ENCODE data around the gene GFRA4. TPM values are rescaled to one million over a fixed set of nuclear protein-coding genes. Genes with fewer than 3 reads are reported as not detected.

GFRA4 gene
- total RNA-seq, 1 donor from 2014 or later: not detected

DNA sequence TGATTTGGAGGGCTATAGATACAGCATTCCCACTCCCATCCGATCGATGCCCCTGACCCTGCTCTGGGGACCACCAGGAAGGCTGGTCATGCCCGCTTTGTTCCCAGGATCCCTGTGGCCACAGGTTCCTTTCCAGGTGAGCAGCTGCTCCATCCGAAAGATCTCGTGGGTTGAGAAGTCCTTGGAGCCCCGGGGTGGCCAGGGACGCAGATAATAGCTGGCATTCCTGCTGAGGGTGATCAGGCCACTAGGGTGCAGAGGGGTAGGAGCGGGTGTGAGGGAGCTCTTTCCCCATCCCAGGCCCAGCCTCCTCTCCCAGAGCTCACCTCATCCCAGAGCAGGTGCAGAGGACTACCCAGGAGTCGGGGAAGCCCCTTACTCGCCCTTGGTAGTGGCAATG is 11.2 kb upstream of the GFRA4 start:
- H3K27me3 Mint-ChIP-seq (ENCODE audit: unreplicated experiment): peaks cover 23% of the 10 kb centered on the region
- TF ChIP-seq, protein P1, sequence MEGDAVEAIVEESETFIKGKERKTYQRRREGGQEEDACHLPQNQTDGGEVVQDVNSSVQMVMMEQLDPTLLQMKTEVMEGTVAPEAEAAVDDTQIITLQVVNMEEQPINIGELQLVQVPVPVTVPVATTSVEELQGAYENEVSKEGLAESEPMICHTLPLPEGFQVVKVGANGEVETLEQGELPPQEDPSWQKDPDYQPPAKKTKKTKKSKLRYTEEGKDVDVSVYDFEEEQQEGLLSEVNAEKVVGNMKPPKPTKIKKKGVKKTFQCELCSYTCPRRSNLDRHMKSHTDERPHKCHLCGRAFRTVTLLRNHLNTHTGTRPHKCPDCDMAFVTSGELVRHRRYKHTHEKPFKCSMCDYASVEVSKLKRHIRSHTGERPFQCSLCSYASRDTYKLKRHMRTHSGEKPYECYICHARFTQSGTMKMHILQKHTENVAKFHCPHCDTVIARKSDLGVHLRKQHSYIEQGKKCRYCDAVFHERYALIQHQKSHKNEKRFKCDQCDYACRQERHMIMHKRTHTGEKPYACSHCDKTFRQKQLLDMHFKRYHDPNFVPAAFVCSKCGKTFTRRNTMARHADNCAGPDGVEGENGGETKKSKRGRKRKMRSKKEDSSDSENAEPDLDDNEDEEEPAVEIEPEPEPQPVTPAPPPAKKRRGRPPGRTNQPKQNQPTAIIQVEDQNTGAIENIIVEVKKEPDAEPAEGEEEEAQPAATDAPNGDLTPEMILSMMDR (IDR thresholded peaks at IDR 0.05; ENCODE audit: unreplicated experiment): no peak
- no peak overlapping the region for H3K27ac Mint-ChIP-seq (ENCODE audit: unreplicated experiment)

DNA sequence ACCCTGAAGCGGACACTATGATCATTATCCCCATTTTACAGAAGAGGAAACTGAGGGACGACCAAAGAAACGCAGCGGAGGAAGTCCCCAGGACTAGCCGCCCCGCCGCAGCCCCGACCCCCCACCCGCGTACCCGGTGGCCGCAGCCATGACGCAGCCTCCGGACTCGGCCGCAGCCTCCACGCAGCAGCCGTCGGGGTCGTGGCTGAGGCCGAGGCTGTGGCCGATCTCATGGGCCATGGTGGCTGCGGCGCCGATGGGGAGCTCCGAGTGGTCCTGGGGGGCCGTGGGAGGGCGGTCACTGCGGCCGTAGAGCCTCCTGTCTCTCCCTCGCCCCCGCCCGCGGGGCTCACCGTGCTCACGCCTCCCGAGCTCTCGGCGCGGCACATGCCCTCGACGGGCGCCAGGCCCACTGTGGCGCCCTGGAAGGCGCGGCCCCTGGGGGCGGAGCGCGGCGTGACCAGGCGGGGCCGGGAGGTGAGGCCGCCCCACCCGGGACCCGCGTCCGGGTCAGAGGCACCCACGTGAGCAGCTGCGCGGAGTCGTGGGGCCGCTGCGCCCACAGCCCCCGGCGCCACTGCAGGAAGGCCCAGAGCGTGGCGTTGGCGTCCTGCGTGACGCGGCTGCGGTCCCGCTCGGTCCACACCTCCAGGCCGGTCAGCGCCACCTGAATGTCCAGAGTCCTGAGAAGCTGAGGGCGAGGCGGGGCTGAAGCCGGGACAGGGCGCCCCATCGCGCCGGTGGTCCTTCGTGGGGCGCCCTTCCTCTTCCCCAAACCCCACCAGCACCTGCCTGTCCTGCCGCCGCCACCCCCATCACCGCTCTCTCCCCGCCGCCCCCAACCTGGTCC is 10.2 kb upstream of the GFRA4 start:
- peaks cover 20% of the 10 kb centered on the region for H3K27me3 Mint-ChIP-seq (ENCODE audit: unreplicated experiment)
- no peak for DNase-seq (ENCODE audit: low spot score)

More for the DNA sequence above, 11.2 kb upstream of the GFRA4 start:
- DNase-seq (ENCODE audit: low spot score): no peak
- no peaks in the 10 kb centered on the region for H3K9me3 Mint-ChIP-seq (ENCODE audit: unreplicated experiment)
- peaks cover 7% of the 10 kb centered on the region for H3K4me1 Mint-ChIP-seq (ENCODE audit: unreplicated experiment)
- H3K36me3 Mint-ChIP-seq (ENCODE audit: low read depth, unreplicated experiment): no peaks in the 10 kb centered on the region
- no peak overlapping the region for H3K4me3 Mint-ChIP-seq (ENCODE audit: unreplicated experiment)

DNA sequence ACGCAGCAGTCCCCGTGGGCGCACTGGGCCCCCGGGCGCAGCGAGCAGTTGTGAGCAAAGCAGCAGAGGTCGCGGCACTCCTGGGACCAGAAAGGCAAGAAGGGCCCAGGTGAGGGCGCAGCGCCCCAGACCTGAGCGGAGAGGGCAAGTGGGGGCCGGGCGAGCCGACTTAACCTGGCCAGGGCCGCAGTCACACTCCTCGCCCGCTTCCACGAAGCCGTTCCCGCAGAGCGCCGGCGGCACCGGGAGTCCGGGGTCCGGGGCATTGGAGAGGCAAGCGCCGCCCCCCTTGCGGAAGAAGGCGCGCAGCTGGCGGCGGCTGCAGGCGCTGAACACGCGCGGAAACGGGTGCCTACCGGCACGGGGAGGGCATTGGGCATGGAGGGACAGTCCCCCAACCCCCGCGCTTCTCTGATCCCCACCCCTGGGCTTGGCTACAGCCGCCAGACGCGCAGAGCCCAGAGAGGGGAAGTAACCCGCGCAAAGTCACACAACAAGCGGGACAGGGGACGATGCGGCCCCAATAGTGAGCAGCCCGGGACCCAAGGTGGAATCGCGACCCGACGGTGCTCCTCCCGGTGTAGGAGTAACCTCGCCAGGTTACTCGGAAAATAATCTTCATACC is 9.5 kb upstream of the GFRA4 start:
- Mint-ChIP-seq H3K4me3 (ENCODE audit: unreplicated experiment) (no peak overlapping the region), H3K4me1 (ENCODE audit: unreplicated experiment) (peaks cover 7% of the 10 kb centered on the region), H3K27ac (ENCODE audit: unreplicated experiment) (no peak overlapping the region), H3K36me3 (ENCODE audit: low read depth, unreplicated experiment) (no peaks in the 10 kb centered on the region), H3K9me3 (ENCODE audit: unreplicated experiment) (no peaks in the 10 kb centered on the region), H3K27me3 (ENCODE audit: unreplicated experiment) (peaks cover 20% of the 10 kb centered on the region)
- DNase-seq (ENCODE audit: low spot score): no peak
- TF ChIP-seq, protein P1 (IDR thresholded peaks at IDR 0.05; ENCODE audit: unreplicated experiment): no peak

More for the DNA sequence above, 10.2 kb upstream of the GFRA4 start:
- TF ChIP-seq, protein P1 (IDR thresholded peaks at IDR 0.05; ENCODE audit: unreplicated experiment): no peak
- no peaks in the 10 kb centered on the region for H3K9me3 Mint-ChIP-seq (ENCODE audit: unreplicated experiment)
- peaks cover 7% of the 10 kb centered on the region for H3K4me1 Mint-ChIP-seq (ENCODE audit: unreplicated experiment)
- no peak overlapping the region for H3K27ac Mint-ChIP-seq (ENCODE audit: unreplicated experiment)
- H3K36me3 Mint-ChIP-seq (ENCODE audit: low read depth, unreplicated experiment): no peaks in the 10 kb centered on the region
- no peak overlapping the region for H3K4me3 Mint-ChIP-seq (ENCODE audit: unreplicated experiment)

DNA sequence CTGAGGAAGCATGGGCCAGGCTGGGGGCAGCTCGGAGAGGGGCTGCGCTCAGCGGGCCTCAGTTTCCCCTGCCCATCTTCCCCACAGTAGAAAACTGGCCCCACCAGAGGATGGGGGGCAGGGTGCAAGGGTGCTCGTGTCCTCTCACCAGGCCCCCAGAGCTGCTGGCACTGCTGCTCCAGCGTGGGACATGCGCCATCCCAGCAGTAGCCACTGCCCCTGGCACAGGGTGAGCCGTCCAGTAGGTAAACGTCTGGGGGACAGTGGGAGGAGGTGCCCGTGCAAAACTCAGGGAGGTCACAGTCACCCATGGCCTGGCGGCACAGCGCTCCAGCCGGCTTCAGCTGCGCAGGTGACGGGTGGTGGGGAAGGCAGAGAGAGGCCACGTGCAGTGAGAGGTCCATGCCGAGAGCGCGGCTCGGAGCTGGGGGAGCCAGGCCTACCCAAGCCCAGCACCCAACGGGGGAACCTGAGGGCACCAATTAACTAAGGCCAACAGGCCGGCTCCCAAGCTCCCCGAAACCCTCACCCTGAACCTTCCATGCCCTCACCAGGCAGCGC is 8.9 kb upstream of the GFRA4 start:
- H3K9me3 Mint-ChIP-seq (ENCODE audit: unreplicated experiment): no peaks in the 10 kb centered on the region
- no peak overlapping the region for H3K27ac Mint-ChIP-seq (ENCODE audit: unreplicated experiment)
- TF ChIP-seq, protein P1 (IDR thresholded peaks at IDR 0.05; ENCODE audit: unreplicated experiment): no peak
- H3K4me3 Mint-ChIP-seq (ENCODE audit: unreplicated experiment): no peak overlapping the region
- no peaks in the 10 kb centered on the region for H3K36me3 Mint-ChIP-seq (ENCODE audit: low read depth, unreplicated experiment)
- no peak for DNase-seq (ENCODE audit: low spot score)
- peaks cover 7% of the 10 kb centered on the region for H3K4me1 Mint-ChIP-seq (ENCODE audit: unreplicated experiment)
- H3K27me3 Mint-ChIP-seq (ENCODE audit: unreplicated experiment): peaks cover 20% of the 10 kb centered on the region
